ENCODE measurements around the gene NACC2.
"Not testable (repeated sequence)": the region's sequence is repeated elsewhere in the genome, so short reads cannot be mapped to it uniquely, and the experiment has no call there.

Gene NACC2

DNA sequence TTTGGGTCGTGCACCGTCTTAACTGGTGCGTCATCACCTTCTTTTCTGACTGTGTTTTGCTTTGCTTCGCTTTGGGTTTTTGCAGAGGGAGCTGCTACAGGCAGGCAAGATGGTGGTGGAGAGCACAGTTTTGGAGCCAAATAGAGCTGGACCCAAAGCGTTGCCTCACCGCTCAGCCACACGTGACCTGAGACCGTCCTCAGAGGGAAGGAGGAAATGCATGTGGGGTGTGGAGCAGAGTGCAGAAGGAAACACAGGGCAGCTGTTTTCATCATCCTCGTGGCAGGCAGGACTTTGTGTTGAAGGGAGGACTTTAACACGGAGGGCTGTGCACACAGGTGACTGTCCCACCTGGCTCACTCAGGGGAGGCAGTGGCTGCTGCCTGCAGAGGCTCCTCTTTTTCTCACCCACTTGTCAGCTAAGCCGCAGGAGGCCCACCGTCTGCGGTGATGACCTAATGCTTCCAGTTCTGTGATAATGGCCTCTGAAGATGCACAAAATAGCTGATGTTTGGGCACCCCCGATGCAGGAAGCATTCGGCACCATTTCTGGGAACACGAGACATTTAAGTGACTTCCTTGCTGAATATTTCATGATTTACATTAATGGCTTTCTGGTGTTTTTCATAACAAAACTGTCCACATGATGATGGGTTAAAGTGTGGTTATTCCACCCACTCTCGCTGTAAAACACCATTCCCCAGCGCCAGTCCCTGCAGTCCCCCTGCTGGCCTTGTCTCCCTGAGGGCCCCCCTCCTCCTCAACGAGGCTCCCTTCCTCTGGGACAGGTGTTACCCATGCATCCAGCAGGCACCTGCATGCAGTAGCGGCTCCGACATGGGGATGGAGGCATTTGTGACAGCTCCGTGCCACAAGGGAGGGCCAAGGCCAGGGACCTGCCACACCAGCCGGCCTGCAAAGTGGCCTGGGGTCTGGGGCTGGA, 121.5 kb downstream of the NACC2 start:
- no peak for DNase-seq

DNA sequence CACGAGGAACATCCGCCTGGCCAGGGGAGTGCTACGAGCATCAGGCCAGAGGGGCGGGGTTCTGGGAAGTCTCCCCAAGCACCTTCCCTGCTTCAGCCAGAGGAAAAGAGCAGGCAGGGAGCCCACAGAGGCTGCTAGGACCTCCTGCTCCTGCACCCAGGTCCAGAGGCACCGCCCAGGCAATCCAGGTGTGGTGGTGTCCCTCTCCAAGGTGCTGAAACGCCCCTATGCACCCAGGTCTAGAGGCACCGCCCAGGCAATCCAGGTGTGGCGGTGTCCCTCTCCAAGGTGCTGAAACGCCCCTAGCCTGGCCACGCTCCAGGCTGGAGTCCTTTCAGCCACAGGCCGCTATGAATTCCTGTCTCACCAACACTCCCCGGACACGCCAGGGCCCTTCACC, 123.2 kb downstream of the NACC2 start:
- no peak for DNase-seq

DNA sequence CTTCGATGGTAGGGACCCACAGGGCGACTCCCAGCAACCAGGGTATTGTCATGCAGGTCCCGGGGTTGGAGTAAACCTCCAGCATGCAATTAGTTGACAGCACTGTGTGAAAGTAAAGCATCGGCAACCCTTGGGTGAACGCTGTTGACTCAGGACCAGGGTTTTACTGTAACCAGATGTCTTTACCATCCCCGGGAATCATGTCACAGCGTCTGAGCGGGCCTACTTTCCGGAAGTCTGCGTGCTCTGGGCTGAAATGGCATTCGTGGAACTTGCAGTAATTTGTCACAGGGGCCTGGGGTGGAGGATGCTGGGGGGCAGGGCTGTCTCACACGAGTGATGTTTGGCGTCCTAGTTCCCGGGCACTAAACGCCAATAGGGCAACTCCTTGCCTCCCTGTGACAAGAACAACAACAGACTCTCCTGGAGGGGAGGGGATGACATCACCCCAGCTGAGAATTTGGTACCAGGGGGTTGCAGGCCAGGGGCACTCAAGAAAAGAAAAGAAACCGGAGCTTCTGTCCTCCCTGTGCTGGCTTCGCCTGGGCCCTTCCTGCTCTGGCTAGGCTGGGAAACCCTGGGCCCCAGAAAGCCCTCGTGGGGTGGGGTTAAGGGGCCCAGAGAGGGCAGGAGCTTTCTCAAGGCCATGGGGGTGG, 123.8 kb downstream of the NACC2 start:
- peak; percentile 61 for DNase-seq

DNA sequence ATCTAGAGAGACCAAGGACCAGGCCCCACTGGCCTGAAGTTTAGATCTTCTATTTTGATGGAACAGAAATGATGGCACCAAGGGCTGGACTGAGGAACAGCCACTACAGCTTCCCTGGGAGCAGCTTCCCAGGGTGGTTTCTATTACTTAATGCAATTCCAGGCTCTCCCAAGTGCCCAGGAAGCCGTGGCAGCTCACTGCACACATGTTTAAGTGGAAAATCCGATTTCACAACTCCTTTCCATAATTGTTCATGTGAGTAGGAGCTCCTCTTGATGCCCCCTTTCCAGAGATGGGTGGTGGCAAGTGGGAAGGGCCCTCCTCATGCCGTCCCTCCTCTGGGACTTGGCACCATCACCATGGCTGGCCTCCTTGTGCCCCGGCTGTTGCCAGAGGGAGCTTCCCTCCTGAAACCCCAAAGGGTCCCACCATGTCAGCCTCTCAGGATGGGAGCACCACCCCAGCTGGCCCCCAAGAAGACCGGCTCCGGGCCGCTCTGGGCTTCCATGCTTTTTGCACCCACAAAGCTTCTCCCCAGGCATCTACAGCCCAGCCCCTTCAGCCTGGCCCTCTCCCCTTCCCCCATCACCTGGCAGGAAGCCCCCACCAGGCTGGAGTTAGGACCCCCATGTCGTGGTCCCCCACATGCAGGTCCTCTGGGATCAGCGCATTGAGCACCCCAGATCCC, 124.8 kb downstream of the NACC2 start:
- DNase-seq, result no peak

DNA sequence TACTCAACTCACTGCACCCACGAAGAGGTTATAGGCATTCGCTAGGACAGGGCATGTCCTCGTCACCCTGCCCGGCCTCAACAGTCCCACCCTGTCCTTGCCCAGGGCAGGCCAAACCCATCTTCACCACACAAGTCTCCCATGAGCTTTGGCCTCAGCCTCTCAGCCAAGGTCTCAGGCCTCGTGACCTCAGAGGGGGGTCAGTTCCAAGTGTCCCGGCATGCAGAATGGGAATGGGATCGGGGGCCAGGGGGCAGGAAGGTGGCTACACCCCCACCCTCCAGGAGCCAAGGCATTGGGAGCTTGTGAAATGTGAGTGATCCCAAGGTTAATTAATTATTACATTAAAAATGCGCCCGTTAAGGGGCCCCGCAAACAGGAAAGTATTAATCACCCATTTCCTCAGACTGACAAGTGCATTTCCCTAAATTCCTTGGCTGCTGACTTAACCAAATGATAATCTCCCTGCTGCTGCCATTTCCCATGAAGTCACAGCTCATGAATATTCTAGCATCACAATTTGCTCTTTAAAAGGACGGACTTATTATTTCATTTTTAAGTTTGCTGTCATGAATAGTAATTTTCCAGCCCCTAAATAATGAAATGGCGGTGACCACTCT, 125.9 kb downstream of the NACC2 start:
- DNase-seq, result peak; percentile 38

- no peak for DNase-seq
Measured at GRCh38 chr9:135968601-135969000, 126.5 kb downstream of the NACC2 start.

- DNase-seq, result no peak
Measured at GRCh38 chr9:135968083-135968476, 127.0 kb downstream of the NACC2 start.

DNA sequence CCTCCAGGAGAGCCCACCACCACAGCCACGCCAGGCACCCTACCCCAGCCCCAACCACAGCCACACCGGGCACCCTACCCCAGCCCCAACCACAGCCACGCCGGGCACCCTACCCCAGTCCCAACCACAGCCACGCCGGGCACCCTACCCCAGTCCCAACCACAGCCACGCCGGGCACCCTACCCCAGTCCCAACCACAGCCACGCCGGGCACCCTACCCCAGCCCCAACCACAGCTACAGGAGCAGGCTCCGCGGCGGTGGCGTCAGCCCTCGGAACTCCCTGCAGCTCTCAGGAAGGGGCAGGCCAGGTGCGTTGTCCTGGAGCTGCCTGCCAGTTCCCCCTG, 128.2 kb downstream of the NACC2 start:
- not testable (repeated sequence) for DNase-seq

- no peak for DNase-seq
Measured at GRCh38 chr9:135965124-135965756, 129.8 kb downstream of the NACC2 start.

- DNase-seq, result no peak
Measured at GRCh38 chr9:135963938-135964337, 131.2 kb downstream of the NACC2 start.

GRCh38 chr9:135963338-135963737, 131.8 kb downstream of the NACC2 start:
- DNase-seq, result no peak

DNA sequence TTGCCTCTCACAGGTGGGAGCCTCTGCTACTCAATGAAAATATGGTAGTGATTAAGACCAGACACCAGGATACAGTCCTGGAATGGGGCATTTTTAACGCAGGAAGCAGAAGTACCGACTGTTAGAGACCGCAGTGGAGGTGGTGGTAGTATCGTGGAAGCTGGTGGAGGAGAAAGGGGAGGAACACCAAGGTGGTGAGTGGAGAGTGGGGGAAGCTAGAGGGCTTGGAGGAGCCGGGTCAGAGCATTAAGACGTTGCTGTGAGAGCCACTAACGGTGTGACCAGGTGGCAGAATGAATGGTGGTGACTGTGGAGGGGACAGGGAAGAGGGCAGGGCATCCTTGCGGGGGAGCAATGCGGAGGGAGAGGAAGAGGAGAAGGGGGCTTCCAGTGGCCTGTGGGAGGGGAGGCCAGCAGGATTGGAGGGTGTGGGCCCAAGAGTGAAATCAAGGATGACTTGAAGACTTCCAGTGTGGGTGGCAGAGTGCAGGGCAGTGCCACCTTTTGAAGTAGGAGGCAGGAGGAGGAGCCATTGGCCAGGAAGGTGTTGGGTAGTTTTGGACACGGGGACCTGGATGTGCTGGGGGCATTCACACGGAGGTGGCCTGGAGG, 132.3 kb downstream of the NACC2 start:
- DNase-seq, result no peak

GRCh38 chr9:135961811-135962695, 133.0 kb downstream of the NACC2 start:
- no peak for DNase-seq

DNA sequence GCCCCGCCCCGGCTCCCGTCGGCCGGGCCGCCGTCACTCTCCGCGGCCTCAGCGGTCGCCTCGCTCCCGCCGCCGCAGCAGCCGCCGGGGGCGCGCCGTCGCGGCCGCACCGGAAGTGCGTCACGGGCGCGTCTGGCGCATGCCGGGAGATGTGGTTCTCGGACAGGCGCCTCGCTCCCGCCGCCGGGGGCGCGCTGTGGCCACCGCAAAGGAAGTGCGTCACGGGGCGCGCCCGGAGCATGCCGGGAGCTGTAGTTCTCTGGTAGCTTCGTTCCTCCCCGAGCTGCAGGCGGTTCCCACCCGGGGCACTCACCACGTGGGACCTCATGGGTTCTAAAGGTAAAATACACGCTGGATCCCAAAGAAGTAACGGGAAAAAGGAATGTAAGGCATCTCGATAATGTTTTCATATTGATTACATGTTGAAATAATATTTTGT, 133.8 kb downstream of the NACC2 start, which contains the start of gene UBAC1:
TSS of gene UBAC1 (minus strand) at position 97 of the 439 bp plus-strand sequence. CDS start 211 bp downstream, outside the sequence.
- DNase-seq, result peak; percentile 95

DNA sequence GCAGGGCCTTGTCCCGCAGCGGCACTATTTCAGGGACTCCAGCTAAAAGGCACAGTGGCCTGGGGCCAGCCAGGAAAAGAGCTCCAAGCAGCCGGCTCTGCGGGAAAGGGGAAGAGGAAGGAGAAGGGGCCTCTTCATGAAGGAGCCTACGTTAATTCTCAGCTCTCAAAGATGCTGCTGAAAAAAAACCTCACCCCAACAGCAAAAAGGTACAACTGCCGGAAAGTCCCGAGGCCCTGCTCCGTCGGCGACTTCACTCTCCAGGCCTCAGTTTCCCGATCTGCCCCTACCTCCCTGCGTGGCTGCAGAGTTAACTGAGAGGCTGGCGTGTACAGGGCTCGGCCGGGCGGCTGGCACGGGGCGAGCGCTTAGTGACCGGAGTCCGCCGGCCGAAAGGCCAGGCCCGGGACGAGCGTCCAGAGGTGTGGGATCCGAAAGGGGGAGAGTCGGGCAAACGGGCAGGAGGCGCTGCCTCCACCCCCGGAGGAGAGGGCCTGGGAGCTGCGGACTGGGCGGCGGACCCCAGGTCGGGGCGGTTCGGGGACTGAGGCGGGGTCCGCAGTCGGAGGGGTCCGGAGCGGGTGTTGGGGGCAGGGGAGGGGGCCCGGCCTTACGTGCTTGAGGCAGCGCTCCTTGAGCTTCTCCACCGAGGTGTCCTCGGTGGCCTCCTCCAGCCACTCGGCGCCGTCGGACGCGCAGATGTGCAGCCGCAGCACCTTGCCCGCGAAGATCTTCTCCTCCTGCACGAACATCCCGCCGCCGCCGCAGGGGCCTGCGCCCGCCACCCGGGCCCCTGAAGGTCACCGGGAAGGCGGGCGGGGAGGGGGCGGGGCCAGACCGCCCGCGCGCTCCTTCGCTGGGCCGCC, 134.4 kb downstream of the NACC2 start:
- DNase-seq, result no peak

- no peak for DNase-seq
Measured at GRCh38 chr9:135959814-135960213, 135.3 kb downstream of the NACC2 start.

- no peak for DNase-seq
Measured at GRCh38 chr9:135958485-135958884, 136.6 kb downstream of the NACC2 start.

DNA sequence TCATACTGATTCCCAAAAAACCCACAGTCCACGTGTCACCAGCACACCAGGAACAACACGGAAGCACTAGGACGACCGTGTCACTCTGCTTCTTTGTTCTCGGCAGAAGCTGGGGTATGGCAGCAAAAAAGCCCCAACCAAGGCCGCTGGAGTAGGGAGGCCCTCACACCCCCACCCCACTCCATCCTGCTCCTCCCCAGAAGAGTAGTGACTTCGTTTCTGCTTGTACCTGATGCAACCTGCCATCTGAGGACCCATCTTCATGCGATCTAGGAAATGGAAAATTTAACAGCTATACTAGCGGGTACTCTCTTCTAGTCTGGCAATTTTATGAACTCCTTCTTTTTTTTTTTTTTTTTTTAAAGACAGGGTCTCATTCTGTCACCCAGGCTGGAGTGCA, 137.7 kb downstream of the NACC2 start:
- DNase-seq, result no peak

DNA sequence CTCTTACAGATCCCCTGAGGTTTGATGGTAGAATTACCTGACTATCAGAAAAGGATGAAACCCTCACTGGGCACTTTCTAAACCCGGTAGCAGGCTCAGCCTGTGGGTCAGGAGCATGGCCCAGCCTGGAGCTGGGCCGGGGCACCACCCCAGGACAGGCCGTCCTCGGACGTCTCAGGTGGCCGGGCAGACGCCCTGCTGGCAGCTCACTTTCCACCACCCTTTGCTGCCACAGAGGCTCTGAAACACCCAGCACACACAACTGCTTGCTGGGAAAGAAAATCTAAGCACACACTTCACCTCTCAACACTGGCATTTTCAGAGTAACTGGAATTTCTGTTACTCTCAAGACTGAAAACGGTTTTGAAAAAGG, 138.3 kb downstream of the NACC2 start:
- DNase-seq, result no peak
